ENCODE measurements around the gene SETBP1. TPM values are rescaled to one million over a fixed set of nuclear protein-coding genes. Genes with fewer than 3 reads are reported as not detected.
"Not testable (repeated sequence)": the region's sequence is repeated elsewhere in the genome, so short reads cannot be mapped to it uniquely, and the experiment has no call there.

SETBP1 gene
- polyA plus RNA-seq, 12 donors = 11.4 to 21.8 (median 17.3) TPM; not detected in 1

DNA sequence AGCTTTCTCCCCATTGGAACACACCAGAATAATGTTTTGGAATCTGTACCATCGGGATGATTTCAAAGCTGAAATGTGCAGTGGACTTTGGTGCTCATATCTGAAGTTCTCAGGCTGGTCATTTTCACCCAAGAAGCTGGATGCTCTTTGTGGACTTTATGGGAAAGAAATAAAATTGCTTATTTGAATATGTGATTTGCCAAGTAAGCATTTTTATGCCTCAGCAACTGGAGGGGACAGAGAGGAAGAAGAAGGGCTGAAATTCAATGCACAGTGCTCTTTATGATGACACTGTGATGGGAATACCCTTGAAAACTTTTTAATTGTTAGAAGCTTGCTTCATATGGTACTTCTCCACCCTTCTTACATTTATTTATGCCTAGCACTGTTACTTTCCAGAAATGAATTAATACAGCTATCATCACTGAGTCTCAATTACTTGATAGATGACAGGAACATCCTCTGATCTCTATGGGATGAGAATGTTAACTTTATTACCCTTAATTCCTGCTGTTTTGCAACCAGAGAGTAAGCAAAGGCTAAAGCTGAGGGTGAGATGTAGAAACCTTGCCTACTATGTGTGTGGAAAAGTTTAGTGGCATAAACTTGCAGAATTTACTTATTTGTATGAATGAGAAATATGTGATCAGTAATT lies 23.6 kb downstream of the SETBP1 start:
- no peak for DNase-seq

- no peak for DNase-seq
Observed at GRCh38 chr18:44705075-44705675, 24.5 kb downstream of the SETBP1 start.

DNA sequence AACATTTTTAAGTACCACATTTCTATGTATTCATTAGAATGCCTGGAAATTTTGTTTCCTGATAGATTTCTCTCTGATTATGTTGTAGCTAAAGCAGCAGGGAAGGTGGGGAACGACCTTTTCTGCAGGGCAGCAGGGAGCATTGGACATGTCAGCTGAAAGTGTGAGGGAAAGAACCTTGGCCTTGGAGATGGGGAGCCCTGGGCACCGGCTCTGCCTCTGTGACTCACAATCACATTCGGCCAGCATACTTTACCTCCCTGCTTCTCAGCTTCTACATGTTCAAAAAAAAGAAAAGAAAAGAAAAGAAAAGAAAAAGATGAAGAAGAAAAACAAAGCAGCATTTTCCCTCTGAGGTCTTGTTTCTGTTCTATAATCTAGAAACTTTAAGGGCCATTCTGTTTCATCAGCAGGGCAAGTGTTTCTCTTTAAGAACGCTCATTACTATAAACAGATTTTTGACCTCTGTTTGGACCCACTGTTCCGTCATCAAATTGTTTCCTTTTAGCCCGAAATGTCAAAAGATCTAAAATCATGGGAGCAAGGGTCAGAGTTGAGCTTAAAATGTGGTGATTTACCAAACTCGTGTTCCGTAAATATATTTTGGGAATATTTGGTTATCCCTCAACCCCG lies 27.9 kb downstream of the SETBP1 start:
- DNase-seq = no peak

GRCh38 chr18:44709307-44710126 lies 28.8 kb downstream of the SETBP1 start:
- no peak for DNase-seq

GRCh38 chr18:44710931-44711330 lies 30.2 kb downstream of the SETBP1 start:
- no peak for DNase-seq

- DNase-seq = no peak
Observed at GRCh38 chr18:44712025-44712424, 31.3 kb downstream of the SETBP1 start.

GRCh38 chr18:44713435-44713834 lies 32.7 kb downstream of the SETBP1 start:
- DNase-seq = no peak

GRCh38 chr18:44714376-44714775 lies 33.7 kb downstream of the SETBP1 start:
- DNase-seq = no peak

DNA sequence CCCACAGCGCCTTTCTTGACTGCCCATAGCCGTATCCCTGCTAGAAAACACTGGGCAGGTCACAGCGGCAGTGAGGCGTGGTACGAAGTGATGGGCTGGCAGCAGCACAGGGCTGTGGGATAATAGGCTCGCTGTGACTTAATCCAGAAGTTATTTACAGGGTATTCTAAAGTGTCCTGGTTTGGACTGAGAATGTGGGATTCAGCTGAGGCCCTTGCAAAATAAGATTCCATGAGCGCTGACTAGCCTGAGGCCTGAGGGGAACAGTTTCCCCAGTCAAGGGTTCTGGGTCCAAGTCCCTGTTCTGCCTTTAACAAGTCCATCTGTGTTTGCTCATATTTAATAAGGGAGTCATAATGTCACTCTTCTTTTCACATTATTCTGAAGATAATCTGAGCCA lies 34.6 kb downstream of the SETBP1 start:
- DNase-seq = peak; percentile 25

DNA sequence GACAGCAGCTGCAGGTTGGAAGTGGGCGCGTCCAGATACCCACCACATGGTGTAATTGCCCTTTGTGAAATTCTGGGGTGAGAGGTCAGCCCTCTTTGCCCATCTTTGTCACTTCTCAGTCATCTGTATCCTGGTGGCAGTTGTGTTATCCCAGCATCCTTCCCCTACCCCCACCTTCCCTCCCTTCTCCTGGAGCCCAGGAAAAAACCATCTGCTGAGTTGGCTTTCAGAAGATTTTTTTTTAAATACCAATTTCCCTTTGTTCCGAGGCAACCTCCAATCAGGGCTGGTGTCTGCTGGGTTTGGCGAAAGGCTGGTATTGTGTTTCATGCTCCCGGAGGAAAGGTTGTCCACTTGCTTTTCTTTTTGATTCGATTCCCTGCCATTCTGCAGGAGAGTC lies 35.2 kb downstream of the SETBP1 start:
- DNase-seq = no peak

- DNase-seq = no peak
Observed at GRCh38 chr18:44716697-44717163, 36.0 kb downstream of the SETBP1 start.

GRCh38 chr18:44719519-44720060 lies 38.9 kb downstream of the SETBP1 start:
- DNase-seq = no peak

- not testable (repeated sequence) for DNase-seq
Observed at GRCh38 chr18:44721748-44722147, 41.1 kb downstream of the SETBP1 start.

DNA sequence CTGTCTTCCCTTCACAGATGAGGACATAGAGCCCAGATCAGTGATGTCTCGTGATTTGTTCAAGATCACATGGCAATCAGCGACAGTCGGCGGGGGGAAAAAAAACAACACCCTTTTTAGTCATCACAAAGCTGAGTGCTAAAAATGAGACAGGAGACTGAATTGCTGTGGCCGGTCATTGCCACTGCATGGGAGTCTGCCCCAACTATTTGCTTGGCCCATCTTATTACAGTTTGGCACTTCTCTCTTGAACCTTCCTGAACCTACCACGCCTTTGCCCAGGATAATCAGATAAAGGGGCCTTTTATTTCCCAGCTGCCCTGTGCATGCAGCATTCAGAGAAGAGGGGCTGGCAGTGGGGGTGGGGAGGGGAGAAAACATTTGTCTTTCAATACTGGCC lies 42.7 kb downstream of the SETBP1 start:
- DNase-seq = no peak

- DNase-seq = no peak
Observed at GRCh38 chr18:44724105-44724778, 43.6 kb downstream of the SETBP1 start.

DNA sequence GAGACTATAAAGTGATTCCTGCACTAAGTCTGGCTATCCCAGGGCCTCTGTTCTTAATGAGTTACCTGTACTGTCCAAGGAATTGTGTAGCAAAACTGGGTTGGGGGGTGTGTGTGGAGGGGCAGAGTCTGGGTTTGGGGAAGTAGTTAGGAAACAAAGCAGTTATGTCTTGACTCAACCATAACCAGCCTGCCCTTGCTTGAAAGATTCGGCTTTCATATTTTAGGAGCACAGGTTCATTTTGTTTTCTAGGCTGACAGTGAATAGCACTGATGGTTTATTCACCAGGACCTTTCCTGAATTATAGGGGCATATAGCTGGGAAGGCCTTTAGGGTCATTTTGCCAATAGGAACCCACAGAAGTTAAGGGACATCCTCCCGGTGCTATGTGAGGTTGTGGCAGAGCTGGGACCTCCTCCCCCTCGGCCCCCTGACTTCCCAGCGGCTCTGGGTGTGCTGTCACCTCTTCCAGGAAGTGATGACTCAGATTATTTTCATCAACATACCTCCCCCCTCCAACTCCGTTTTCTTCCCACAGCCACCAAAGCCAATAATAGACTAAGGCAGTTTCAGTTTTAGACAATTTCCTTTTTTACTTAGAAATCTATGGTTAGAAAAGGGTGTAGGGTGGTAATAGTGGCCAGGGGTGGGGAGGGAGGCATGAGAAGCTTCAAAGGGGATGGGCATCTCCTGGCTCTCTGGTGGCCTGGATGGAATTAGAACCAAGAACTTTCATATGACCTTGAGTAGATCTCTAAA lies 44.8 kb downstream of the SETBP1 start:
- DNase-seq = no peak

GRCh38 chr18:44726059-44726421 lies 45.4 kb downstream of the SETBP1 start:
- DNase-seq = no peak

- no peak for DNase-seq
Observed at GRCh38 chr18:44727291-44727690, 46.6 kb downstream of the SETBP1 start.

DNA sequence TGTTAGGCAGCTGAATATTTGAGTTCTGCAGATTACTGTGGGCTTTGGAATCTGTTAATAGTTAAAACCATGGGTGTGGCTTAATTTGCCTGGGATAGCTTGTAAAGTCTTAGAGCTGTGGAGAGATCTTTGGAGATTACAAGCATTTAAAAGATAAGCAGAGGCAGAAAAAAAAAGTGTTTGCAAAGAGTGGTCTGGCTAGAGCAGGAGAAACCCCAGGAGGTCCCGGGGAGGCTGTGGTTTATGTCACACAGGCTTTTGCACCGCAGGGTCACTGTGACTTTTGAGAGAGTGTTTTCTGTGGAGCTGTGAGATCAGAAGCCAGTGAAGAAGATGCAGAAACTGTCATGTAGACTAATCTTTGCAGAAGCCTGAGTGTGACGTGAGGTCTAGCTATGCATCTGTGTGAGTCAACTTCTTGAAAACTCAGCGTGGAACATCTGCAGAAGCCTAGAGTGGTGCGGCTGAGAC lies 49.0 kb downstream of the SETBP1 start:
- no peak for DNase-seq

GRCh38 chr18:44730803-44731529 lies 50.3 kb downstream of the SETBP1 start:
- DNase-seq = no peak
